GM12878 (cell line): ENCODE measurements around the gene PRCD. TPM values are rescaled to one million over a fixed set of nuclear protein-coding genes. Genes with fewer than 3 reads are reported as not detected.
A peak's percentile ranks its signal among the peaks of the same experiment; 100 is the strongest.

Source experiments
- ATF2 ChIP-seq: IDR thresholded peaks from 2 replicates; pipeline ENCODE4 v1.6.1; 2012; ENCODE audit warnings: low read length, inconsistent platforms
- CHD4 ChIP-seq: fragments of 200-600 bp; sonication (generic); IDR thresholded peaks from 2 replicates; pipeline ENCODE4 v1.6.1; 2016; ENCODE audit warnings: mild to moderate bottlenecking
- CREM ChIP-seq: IDR thresholded peaks from 2 replicates; pipeline ENCODE4 v1.6.1; 2014; ENCODE audit warnings: antibody characterized with exemption, low read depth
- EP300 ChIP-seq, 2 experiments: fragments of 150-350 bp in 1 of 2; IDR thresholded peaks; 2 replicates each; pipeline ENCODE4 v1.6.1; 2011 to 2012; ENCODE audit warnings: low read depth in 2 of 2, low read length in 2 of 2, borderline replicate concordance in 1 of 2, improper control_type of control experiment in 1 of 2, inconsistent platforms in 1 of 2; ENCODE audit not compliant: control insufficient read depth in 1 of 2
- HDAC2 ChIP-seq: fragments of 200-600 bp; sonication (generic); IDR thresholded peaks from 2 replicates; pipeline ENCODE4 v1.6.1; 2017
- HSF1 ChIP-seq: fragments of 150-350 bp; IDR thresholded peaks from 2 replicates; pipeline ENCODE4 v1.6.1; 2014; ENCODE audit warnings: mild to moderate bottlenecking, low read depth, low read length
- IKZF1 ChIP-seq: fragments of 450-650 bp; conservative IDR thresholded peaks from 2 replicates; pipeline ENCODE4 v1.6.1; 2017; ENCODE audit warnings: antibody characterized with exemption, mild to moderate bottlenecking
- MEF2B ChIP-seq: fragments of 450-650 bp; IDR thresholded peaks from 2 replicates; pipeline ENCODE4 v1.6.1; 2018; ENCODE audit warnings: mild to moderate bottlenecking, moderate library complexity; ENCODE audit not compliant: partially characterized antibody, poor library complexity, severe bottlenecking
- MTA3 ChIP-seq: IDR thresholded peaks from 2 replicates; pipeline ENCODE4 v1.6.1; 2012; ENCODE audit warnings: low read length, inconsistent platforms, borderline replicate concordance
- SP1 ChIP-seq: IDR thresholded peaks from one replicate; pipeline ENCODE4 v1.6.1; 2011; ENCODE audit warnings: low read depth, low read length
- SPI1 ChIP-seq: IDR thresholded peaks from 2 replicates; pipeline ENCODE4 v1.6.1; 2011; ENCODE audit warnings: low read depth, mild to moderate bottlenecking, low read length, moderate library complexity, borderline replicate concordance; ENCODE audit not compliant: insufficient read depth
- SREBF1 ChIP-seq: IDR thresholded peaks from 2 replicates; pipeline ENCODE4 v1.6.1; 2012; ENCODE audit warnings: mild to moderate bottlenecking, low read length
- polyA plus RNA-seq, 11 experiments: library from polyadenylated mRNA; depleted of rRNA in 4 of 11; unstranded in 6 of 11; stranded (reverse) in 5 of 11; fragments of >200 nt; fragmentation: Nextera tagmentation in 4 of 11; fragmentation: Illumina TruSeq in 1 of 11; extraction: Ambion mirVana in 4 of 11; extraction: Trizol in 1 of 11; gene quantifications; 1 replicate in 1 of 11; 2 replicates in 10 of 11; pipeline versions ENCODE4 v1.2.1 to v1.2.3, GENCODE V29; 2011 to 2016; ENCODE audit warnings: inconsistent platforms in 2 of 11, missing spikeins in 2 of 11, low read depth in 1 of 11
- total RNA-seq, 4 experiments: library from RNA; depleted of rRNA in 3 of 4; stranded (reverse); fragments of >200 nt in 3 of 4; fragmentation: Illumina TruSeq in 1 of 4; extraction: Trizol in 1 of 4; gene quantifications; 2 replicates each; pipeline versions ENCODE4 v1.2.1 to v1.2.3, GENCODE V29; 2013 to 2021
- TF ChIP-seq, protein P1 (sequence below): fragments of 450-650 bp; IDR thresholded peaks from 2 replicates; pipeline ENCODE4 v1.6.1; 2017; ENCODE audit warnings: mild to moderate bottlenecking
- TF ChIP-seq, protein P2 (sequence below): IDR thresholded peaks from 2 replicates; pipeline ENCODE4 v1.6.1; 2012; ENCODE audit warnings: low read depth, low read length, improper control_type of control experiment
- TF ChIP-seq, protein P3 (sequence below): fragments of 450-650 bp; IDR thresholded peaks from 2 replicates; pipeline ENCODE4 v1.6.1; 2016; ENCODE audit warnings: mild to moderate bottlenecking

Gene PRCD
- total and polyA plus RNA-seq, 10 of the 15 experiments (the other 5 are each of a cell fraction or from before 2014, with no cell fraction given), result 0.18 to 0.95 (median 0.34) TPM; not detected in 4

- TF ChIP-seq, protein P1, sequence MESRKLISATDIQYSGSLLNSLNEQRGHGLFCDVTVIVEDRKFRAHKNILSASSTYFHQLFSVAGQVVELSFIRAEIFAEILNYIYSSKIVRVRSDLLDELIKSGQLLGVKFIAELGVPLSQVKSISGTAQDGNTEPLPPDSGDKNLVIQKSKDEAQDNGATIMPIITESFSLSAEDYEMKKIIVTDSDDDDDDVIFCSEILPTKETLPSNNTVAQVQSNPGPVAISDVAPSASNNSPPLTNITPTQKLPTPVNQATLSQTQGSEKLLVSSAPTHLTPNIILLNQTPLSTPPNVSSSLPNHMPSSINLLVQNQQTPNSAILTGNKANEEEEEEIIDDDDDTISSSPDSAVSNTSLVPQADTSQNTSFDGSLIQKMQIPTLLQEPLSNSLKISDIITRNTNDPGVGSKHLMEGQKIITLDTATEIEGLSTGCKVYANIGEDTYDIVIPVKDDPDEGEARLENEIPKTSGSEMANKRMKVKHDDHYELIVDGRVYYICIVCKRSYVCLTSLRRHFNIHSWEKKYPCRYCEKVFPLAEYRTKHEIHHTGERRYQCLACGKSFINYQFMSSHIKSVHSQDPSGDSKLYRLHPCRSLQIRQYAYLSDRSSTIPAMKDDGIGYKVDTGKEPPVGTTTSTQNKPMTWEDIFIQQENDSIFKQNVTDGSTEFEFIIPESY, result no peak
- TF ChIP-seq HSF1 (no peak), SREBF1 (no peak), HDAC2 (no peak), EP300 (IDR thresholded peaks at IDR 0.05; ENCODE audit: borderline replicate concordance in 1 of 2, control insufficient read depth in 1 of 2, low read depth in 2 of 2, low read length in 2 of 2) (no peak), MTA3 (no peak), CREM (no peak), MEF2B (no peak), ATF2 (no peak), SP1 (no peak), SPI1 (no peak), IKZF1 (peak; percentile 39; the same call in 1 of the 2 replicates), CHD4 (no peak)
- TF ChIP-seq, protein P2, sequence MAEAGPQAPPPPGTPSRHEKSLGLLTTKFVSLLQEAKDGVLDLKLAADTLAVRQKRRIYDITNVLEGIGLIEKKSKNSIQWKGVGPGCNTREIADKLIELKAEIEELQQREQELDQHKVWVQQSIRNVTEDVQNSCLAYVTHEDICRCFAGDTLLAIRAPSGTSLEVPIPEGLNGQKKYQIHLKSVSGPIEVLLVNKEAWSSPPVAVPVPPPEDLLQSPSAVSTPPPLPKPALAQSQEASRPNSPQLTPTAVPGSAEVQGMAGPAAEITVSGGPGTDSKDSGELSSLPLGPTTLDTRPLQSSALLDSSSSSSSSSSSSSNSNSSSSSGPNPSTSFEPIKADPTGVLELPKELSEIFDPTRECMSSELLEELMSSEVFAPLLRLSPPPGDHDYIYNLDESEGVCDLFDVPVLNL, result no peak
- TF ChIP-seq, protein P3, sequence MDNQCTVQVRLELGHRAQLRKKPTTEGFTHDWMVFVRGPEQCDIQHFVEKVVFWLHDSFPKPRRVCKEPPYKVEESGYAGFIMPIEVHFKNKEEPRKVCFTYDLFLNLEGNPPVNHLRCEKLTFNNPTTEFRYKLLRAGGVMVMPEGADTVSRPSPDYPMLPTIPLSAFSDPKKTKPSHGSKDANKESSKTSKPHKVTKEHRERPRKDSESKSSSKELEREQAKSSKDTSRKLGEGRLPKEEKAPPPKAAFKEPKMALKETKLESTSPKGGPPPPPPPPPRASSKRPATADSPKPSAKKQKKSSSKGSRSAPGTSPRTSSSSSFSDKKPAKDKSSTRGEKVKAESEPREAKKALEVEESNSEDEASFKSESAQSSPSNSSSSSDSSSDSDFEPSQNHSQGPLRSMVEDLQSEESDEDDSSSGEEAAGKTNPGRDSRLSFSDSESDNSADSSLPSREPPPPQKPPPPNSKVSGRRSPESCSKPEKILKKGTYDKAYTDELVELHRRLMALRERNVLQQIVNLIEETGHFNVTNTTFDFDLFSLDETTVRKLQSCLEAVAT, result no peak
Measured at GRCh38 chr17:76585649-76586593, 46.1 kb downstream of the PRCD start, which contains the start of gene ST6GALNAC2 (continued).
